GM12874 (cell line): ENCODE data around the gene COA8.

Experiments used
- CTCF ChIP-seq: IDR thresholded peaks from 2 replicates; pipeline ENCODE4 v1.5.1; 2011; ENCODE audit warnings: low read depth, mild to moderate bottlenecking, control low read depth, low read length, moderate library complexity; ENCODE audit not compliant: insufficient read depth

Gene COA8

GRCh38 chr14:103547455-103547940 is 15.3 kb upstream of the COA8 start:
- no peak for TF ChIP-seq CTCF

DNA sequence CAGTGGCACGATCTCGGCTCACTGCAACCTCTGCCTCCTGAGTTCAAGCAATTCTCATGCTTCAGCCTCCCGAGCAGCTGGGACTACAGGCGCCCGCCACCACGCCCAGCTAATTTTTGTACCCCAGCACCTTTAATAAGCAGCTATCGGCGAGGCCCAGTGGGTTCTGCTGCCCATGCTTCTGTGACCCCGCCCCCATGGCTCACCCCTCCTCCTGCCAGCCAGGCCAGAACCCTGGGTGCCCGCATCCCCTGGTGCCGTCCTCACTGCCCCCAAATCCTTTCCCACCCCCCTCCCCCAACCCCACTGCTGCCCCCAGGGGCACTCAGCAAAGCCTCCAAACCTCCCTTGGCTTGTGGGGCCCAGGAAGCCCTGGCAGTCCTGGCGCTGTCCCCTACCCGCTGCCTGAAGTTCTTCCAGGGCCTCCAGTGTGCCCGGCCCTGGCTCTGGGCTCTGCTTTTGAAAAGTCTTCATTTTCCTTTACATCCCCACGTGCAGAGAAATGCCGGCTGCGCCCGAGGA is 14.8 kb upstream of the COA8 start:
- TF ChIP-seq CTCF, result no peak

GRCh38 chr14:103548463-103549351 is 14.1 kb upstream of the COA8 start:
- TF ChIP-seq CTCF, result no peak

DNA sequence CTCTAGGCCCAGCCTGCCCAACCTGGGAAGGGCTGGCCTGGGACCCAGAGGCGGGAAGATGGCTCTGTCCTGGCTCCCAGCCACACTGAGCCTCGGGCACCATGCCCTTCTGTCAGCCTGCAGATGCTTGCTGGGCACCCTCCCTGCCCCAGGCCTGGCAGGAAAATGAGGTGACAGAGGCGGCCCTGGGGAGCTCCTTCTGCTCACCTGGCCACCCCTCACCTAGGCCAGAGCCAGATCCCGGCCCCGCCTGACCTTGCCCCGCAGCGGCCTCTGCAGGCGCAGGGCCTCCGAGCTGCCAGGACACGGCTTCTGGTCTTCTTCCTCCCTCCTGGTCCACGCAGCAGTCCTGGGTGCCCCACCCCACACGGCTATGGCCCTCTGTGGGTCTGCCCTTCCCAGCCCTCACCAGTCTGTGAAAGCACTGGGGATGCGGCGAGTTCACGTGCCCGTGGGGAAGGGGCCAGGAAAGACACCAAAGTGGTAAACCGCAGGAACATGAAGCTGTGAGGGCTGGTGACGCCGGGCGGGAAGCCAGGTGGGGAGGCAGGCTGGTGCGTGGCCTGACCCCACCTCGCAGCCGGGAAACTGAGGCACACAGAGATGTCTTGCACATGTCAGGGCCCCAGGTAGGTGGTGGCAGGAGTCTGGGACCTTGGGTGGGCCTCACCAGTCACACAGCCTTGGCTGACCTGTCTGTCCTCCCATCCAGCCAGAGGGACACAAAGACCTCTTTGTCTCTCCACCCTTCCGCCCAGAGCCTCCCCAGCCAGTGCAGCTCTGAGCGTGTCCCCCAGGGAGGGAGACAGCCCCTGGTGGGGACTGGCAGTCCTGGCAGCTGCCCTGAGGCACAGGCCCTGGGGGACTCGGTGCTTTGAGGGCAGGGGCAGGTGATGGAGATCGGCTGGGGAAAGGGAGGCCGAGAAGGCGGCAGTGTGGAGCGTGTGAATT is 13.1 kb upstream of the COA8 start:
- TF ChIP-seq CTCF, result no peak

DNA sequence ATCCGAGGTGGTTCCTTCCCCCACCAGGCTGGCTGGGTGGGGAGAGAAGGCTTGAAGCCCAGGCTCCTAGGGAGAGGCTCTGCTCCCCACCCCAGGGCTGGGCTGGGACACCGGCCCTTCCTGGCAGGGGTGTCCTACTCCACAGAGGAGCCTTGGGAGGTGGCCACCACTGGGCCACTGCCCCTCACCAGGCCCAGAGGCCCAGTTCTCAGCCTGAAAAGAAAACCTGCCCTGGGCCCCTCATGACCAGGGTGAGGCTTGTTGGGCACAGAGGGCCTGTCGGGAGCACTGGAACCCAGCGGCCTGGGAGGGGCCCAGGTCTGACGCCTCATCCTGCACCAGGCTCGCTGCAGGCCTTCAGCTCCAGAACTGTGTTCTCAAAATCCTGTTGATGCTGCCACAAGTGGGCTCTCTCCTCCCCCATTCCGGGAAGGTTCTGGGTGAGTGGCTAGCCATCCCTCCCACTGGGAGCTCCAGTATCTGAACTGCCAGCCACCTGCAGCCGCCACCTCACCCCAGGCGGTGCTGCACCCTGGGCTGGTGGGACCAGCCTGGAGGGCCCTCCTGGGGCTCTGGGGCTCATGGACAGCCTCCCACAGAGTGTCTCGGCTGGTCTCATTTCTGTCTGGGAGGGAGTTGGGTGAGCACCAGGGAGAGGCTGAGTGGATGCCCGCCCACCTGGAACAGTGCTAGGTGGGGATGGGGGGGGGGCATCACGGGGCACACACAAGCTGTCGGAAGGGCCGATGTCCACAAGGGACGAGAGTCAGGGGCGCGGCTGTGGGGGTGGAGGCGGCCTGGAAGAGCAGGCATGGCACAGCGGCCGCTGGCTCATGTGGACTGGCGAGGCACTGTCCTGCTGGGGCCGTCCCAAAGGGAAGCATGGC is 12.1 kb upstream of the COA8 start:
- TF ChIP-seq CTCF, result no peak

DNA sequence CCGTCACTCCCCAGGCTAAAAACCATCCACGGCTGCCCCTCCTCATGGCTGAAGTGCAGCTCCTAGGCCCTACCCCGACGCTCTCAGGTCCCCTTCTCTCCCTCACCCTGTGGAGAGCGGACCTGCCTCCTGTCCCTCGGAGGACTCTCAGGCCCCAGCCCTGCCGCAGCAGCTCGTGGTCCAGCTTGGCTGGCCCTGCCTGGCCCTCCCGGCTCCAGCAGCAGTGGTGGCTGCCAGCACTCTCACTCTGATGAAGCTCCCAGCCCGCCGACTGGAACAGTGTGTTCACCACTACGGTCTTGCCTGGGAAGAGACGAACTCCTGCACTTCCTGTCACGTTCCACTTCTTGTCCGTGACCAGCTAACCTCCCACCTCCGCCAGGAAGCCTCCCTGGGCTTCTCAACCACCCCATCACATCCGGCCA is 11.4 kb upstream of the COA8 start:
- TF ChIP-seq CTCF, result no peak
